Erythroblast (primary cell): Measurements from ENCODE around the gene MFAP4.

Source experiments
- GATA1 ChIP-seq: IDR thresholded peaks from 2 replicates; pipeline ENCODE4 v1.6.1; 2011; ENCODE audit warnings: low read depth, mild to moderate bottlenecking, control low read depth, low read length, moderate library complexity
- POLR2A ChIP-seq: IDR thresholded peaks from 2 replicates; pipeline ENCODE4 v1.6.1; 2011; ENCODE audit warnings: mild to moderate bottlenecking, low read length

DNA sequence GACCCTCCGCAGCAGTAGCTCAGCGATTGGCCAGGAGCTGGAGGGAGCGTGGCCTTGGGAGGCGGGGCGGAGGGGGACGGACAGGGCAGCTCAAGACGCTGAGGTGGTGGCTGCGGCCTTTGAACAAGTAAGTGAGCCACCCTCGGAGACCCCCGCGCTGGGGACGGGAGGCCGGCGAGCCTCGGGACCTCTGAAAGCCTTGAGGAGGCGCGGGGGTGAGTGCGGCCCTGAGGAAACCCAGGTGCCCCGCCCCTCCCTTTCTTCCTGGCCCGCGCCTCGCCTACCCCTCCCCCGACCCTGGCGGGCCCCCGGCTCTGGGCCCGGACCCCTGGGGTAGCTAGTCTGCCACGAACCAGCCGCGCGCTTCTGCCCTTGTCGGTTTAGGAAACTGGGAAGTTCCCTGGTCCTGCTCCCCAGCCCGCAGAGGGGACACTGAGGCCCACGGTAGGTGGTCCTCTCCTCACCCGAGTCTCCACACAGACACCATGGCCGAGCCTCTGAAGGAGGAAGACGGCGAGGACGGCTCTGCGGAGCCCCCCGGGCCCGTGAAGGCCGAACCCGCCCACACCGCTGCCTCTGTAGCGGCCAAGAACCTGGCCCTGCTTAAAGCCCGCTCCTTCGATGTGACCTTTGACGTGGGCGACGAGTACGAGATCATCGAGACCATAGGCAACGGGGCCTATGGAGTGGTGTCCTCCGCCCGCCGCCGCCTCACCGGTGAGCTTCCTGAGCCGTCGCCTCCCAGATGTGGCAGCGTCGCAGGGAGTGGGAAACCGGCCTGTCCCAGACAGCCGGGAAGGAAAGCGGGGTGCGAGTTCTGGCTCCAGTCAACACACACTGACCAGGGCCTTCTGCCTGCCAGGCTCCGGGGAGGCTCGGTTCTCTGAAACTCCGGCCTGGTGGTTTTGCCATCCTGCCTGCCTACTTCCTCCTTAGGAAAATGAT is 8.3 kb downstream of the MFAP4 start, which contains the start of gene MAPK7:
- TF ChIP-seq POLR2A = no peak
- no peak for TF ChIP-seq GATA1
